Measurements from ENCODE around the gene WASF3.

Gene WASF3

GRCh38 chr13:26534036-26534726, 23.3 kb upstream of the WASF3 start:
- TF ChIP-seq POLR2AphosphoS5 (IDR thresholded peaks at IDR 0.05; ENCODE audit: low read depth) (no peak), SPI1 (IDR thresholded peaks at IDR 0.05; ENCODE audit: borderline replicate concordance, low read depth) (no peak), REST (IDR thresholded peaks at IDR 0.05; ENCODE audit: insufficient replicate concordance, low read depth) (no peak), GABPA (IDR thresholded peaks at IDR 0.05; ENCODE audit: low read depth) (no peak)
- TF ChIP-seq, protein P1, sequence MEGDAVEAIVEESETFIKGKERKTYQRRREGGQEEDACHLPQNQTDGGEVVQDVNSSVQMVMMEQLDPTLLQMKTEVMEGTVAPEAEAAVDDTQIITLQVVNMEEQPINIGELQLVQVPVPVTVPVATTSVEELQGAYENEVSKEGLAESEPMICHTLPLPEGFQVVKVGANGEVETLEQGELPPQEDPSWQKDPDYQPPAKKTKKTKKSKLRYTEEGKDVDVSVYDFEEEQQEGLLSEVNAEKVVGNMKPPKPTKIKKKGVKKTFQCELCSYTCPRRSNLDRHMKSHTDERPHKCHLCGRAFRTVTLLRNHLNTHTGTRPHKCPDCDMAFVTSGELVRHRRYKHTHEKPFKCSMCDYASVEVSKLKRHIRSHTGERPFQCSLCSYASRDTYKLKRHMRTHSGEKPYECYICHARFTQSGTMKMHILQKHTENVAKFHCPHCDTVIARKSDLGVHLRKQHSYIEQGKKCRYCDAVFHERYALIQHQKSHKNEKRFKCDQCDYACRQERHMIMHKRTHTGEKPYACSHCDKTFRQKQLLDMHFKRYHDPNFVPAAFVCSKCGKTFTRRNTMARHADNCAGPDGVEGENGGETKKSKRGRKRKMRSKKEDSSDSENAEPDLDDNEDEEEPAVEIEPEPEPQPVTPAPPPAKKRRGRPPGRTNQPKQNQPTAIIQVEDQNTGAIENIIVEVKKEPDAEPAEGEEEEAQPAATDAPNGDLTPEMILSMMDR (IDR thresholded peaks at IDR 0.05; ENCODE audit: insufficient read depth, low read length): no peak

GRCh38 chr13:26538363-26539317, 18.8 kb upstream of the WASF3 start:
- no peak for DNase-seq (ENCODE audit: low read depth in 1 of 2, low spot score in 1 of 2)
- peaks cover 6% of the 10 kb centered on the region for H3K27me3 ChIP-seq (ENCODE audit: insufficient read depth, poor library complexity, severe bottlenecking)
- H3K27ac ChIP-seq (replicated peaks): no peak overlapping the region
- no peak for TF ChIP-seq POLR2AphosphoS5 (IDR thresholded peaks at IDR 0.05; ENCODE audit: low read depth)
- no peak for TF ChIP-seq REST (IDR thresholded peaks at IDR 0.05; ENCODE audit: insufficient replicate concordance, low read depth)
- no peak for TF ChIP-seq GABPA (IDR thresholded peaks at IDR 0.05; ENCODE audit: low read depth)
- TF ChIP-seq, protein P1 (IDR thresholded peaks at IDR 0.05; ENCODE audit: insufficient read depth, low read length): no peak
- TF ChIP-seq SPI1 (IDR thresholded peaks at IDR 0.05; ENCODE audit: borderline replicate concordance, low read depth): no peak
- no peak overlapping the region for H3K4me3 ChIP-seq (replicated peaks; ENCODE audit: insufficient read depth, low read length)

More at GRCh38 chr13:26534036-26534726, 23.3 kb upstream of the WASF3 start:
- H3K27ac ChIP-seq (replicated peaks): no peak overlapping the region
- peaks cover 6% of the 10 kb centered on the region for H3K27me3 ChIP-seq (ENCODE audit: insufficient read depth, poor library complexity, severe bottlenecking)
- H3K4me3 ChIP-seq (replicated peaks; ENCODE audit: insufficient read depth, low read length): no peak overlapping the region
- no peak for DNase-seq (ENCODE audit: low read depth in 1 of 2, low spot score in 1 of 2)

- TF ChIP-seq, protein P1 (IDR thresholded peaks at IDR 0.05; ENCODE audit: insufficient read depth, low read length): no peak
- TF ChIP-seq SPI1 (IDR thresholded peaks at IDR 0.05; ENCODE audit: borderline replicate concordance, low read depth): no peak
- TF ChIP-seq REST (IDR thresholded peaks at IDR 0.05; ENCODE audit: insufficient replicate concordance, low read depth): no peak
- no peak for TF ChIP-seq POLR2AphosphoS5 (IDR thresholded peaks at IDR 0.05; ENCODE audit: low read depth)
- TF ChIP-seq GABPA (IDR thresholded peaks at IDR 0.05; ENCODE audit: low read depth): no peak
- Histone ChIP-seq H3K27me3 (ENCODE audit: insufficient read depth, poor library complexity, severe bottlenecking) (peaks cover 8% of the 10 kb centered on the region), H3K27ac (replicated peaks) (no peak overlapping the region), H3K4me3 (replicated peaks; ENCODE audit: insufficient read depth, low read length) (no peak overlapping the region)
- DNase-seq (ENCODE audit: low read depth in 1 of 2, low spot score in 1 of 2): no peak
These were observed 17.7 kb upstream of the WASF3 start for GRCh38 chr13:26539738-26540292.
